WTC11 (cell line): ENCODE measurements around the gene RIPPLY3. TPM values are rescaled to one million over a fixed set of nuclear protein-coding genes. Genes with fewer than 3 reads are reported as not detected.

Experiments
- ATAC-seq: fragments of 200-7000 bp; cut with Tn5 transposase; 2 replicates; pipeline ENCODE4 v1.10.0; 2021; ENCODE audit warnings: mild to moderate bottlenecking, moderate library complexity
- CTCF ChIA-PET: fragments of 300-600 bp; sonication (Branson Sonifier 250); formaldehyde crosslinking; loops from one replicate; lab custom pipeline; 2021; ENCODE audit warnings: antibody characterized with exemption; lab: Charles Lee
- POLR2A ChIA-PET: fragments of 350-600 bp; sonication (Branson Sonifier 250); formaldehyde crosslinking; loops from one replicate; lab custom pipeline; 2021; ENCODE audit warnings: antibody characterized with exemption; lab: Charles Lee
- DNase-seq: peaks from one replicate; pipeline ENCODE4 v3.0.0; 2021; ENCODE audit warnings: low spot score
- H3K27ac Mint-ChIP-seq: 2 replicates; pipeline ENCODE4 v1.8.0; 2021; ENCODE audit warnings: mixed read lengths
- H3K27me3 Mint-ChIP-seq: 2 replicates; pipeline ENCODE4 v1.8.0; 2021; ENCODE audit warnings: low read depth, mild to moderate bottlenecking, moderate library complexity, mixed read lengths
- H3K36me3 Mint-ChIP-seq: 2 replicates; pipeline ENCODE4 v1.8.0; 2021; ENCODE audit warnings: mixed read lengths
- H3K4me1 Mint-ChIP-seq: 2 replicates; pipeline ENCODE4 v1.8.0; 2022; ENCODE audit warnings: mixed read lengths
- H3K4me3 Mint-ChIP-seq: 2 replicates; pipeline ENCODE4 v1.8.0; 2021; ENCODE audit warnings: mild to moderate bottlenecking, moderate library complexity, mixed read lengths
- H3K9me3 Mint-ChIP-seq: 2 replicates; pipeline ENCODE4 v1.8.0; 2021; ENCODE audit warnings: mixed read lengths
- GRHL2 ChIP-seq: fragments of 250-450 bp; sonication (Bioruptor Pico); IDR thresholded peaks from 2 replicates; pipeline ENCODE4 v1.8.0; 2022; ENCODE audit warnings: mild to moderate bottlenecking, moderate library complexity; ENCODE audit not compliant: insufficient replicate concordance, severe bottlenecking
- NR2C2 ChIP-seq: sonication (generic); formaldehyde crosslinking; IDR thresholded peaks from 2 replicates; pipeline ENCODE4 v1.8.0; 2022; ENCODE audit warnings: mild to moderate bottlenecking, missing genetic modification reagents
- SMAD4 ChIP-seq: sonication (generic); formaldehyde crosslinking; IDR thresholded peaks from 2 replicates; pipeline ENCODE4 v1.8.0; 2022; ENCODE audit warnings: mild to moderate bottlenecking, missing genetic modification reagents
- SP1 ChIP-seq: sonication (generic); formaldehyde crosslinking; conservative IDR thresholded peaks from 2 replicates; pipeline ENCODE4 v1.8.1; 2022; ENCODE audit warnings: missing genetic modification reagents
- TEAD1 ChIP-seq: sonication (generic); formaldehyde crosslinking; IDR thresholded peaks from 2 replicates; pipeline ENCODE4 v1.8.0; 2022; ENCODE audit warnings: mild to moderate bottlenecking, missing genetic modification reagents
- ZNF121 ChIP-seq: sonication (generic); formaldehyde crosslinking; IDR thresholded peaks from 2 replicates; pipeline ENCODE4 v1.8.0; 2023; ENCODE audit warnings: missing genetic modification reagents
- ZNF317 ChIP-seq: sonication (generic); formaldehyde crosslinking; IDR thresholded peaks from 2 replicates; pipeline ENCODE4 v1.8.1; 2023; ENCODE audit warnings: low read depth, mild to moderate bottlenecking, moderate library complexity, missing genetic modification reagents, borderline replicate concordance
- total RNA-seq: library from RNA; stranded (reverse); gene quantifications from 3 replicates; pipeline ENCODE4 v1.2.3, GENCODE V29; 2021
- TF ChIP-seq, protein P1 (sequence below): sonication (generic); formaldehyde crosslinking; IDR thresholded peaks from 2 replicates; pipeline ENCODE4 v1.8.1; 2022; ENCODE audit warnings: low read depth, missing genetic modification reagents, borderline replicate concordance
- TF ChIP-seq, protein P2 (sequence below): sonication (generic); formaldehyde crosslinking; IDR thresholded peaks from 2 replicates; pipeline ENCODE4 v1.8.1; 2023; ENCODE audit warnings: mild to moderate bottlenecking, missing genetic modification reagents, borderline replicate concordance
- TF ChIP-seq, protein P3 (sequence below): fragments of 250-450 bp; sonication (Bioruptor Pico); IDR thresholded peaks from 2 replicates; pipeline ENCODE4 v2.1.2; 2022; ENCODE audit warnings: mild to moderate bottlenecking, moderate library complexity
- TF ChIP-seq, protein P4 (sequence below): sonication (generic); formaldehyde crosslinking; IDR thresholded peaks from 2 replicates; pipeline ENCODE4 v1.8.0; 2022; ENCODE audit warnings: mild to moderate bottlenecking, missing genetic modification reagents
- TF ChIP-seq, protein P5 (sequence below): fragments of 250-450 bp; sonication (Bioruptor Pico); IDR thresholded peaks from 2 replicates; pipeline ENCODE4 v1.9.0; 2021; ENCODE audit warnings: moderate library complexity, mild to moderate bottlenecking, inconsistent platforms, borderline replicate concordance

Gene RIPPLY3
- total RNA-seq, 1 experiment from 2014 or later, result 3.5 TPM

DNA sequence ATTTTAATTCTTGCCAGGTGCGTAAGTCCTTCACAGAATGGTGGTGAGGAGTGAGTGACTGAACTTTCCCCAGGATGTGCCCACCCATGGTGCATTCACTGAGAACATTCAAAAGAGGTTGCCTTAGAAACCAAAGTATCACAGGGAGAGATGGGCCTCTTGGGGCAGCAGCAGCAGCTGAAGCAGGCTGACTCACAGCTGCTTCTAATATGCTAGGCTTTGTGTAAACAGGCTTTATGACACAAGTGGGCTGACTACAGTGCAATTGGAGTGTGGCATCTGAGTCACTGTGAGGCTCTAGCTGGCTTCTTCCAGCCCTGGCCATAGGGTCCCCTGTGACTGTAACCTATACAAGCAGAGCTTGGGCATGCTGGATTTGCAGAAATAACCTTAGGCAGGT lies 53.8 kb downstream of the RIPPLY3 start (continued):
- TF ChIP-seq, protein P1, sequence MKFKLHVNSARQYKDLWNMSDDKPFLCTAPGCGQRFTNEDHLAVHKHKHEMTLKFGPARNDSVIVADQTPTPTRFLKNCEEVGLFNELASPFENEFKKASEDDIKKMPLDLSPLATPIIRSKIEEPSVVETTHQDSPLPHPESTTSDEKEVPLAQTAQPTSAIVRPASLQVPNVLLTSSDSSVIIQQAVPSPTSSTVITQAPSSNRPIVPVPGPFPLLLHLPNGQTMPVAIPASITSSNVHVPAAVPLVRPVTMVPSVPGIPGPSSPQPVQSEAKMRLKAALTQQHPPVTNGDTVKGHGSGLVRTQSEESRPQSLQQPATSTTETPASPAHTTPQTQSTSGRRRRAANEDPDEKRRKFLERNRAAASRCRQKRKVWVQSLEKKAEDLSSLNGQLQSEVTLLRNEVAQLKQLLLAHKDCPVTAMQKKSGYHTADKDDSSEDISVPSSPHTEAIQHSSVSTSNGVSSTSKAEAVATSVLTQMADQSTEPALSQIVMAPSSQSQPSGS (CRISPR knock-in tag), result no peak
- TF ChIP-seq SP1 (CRISPR knock-in tag) (no peak), TEAD1 (CRISPR knock-in tag) (no peak), ZNF317 (CRISPR knock-in tag) (no peak), ZNF121 (no peak), SMAD4 (CRISPR knock-in tag) (no peak), NR2C2 (CRISPR knock-in tag) (no peak)
- TF ChIP-seq, protein P2, sequence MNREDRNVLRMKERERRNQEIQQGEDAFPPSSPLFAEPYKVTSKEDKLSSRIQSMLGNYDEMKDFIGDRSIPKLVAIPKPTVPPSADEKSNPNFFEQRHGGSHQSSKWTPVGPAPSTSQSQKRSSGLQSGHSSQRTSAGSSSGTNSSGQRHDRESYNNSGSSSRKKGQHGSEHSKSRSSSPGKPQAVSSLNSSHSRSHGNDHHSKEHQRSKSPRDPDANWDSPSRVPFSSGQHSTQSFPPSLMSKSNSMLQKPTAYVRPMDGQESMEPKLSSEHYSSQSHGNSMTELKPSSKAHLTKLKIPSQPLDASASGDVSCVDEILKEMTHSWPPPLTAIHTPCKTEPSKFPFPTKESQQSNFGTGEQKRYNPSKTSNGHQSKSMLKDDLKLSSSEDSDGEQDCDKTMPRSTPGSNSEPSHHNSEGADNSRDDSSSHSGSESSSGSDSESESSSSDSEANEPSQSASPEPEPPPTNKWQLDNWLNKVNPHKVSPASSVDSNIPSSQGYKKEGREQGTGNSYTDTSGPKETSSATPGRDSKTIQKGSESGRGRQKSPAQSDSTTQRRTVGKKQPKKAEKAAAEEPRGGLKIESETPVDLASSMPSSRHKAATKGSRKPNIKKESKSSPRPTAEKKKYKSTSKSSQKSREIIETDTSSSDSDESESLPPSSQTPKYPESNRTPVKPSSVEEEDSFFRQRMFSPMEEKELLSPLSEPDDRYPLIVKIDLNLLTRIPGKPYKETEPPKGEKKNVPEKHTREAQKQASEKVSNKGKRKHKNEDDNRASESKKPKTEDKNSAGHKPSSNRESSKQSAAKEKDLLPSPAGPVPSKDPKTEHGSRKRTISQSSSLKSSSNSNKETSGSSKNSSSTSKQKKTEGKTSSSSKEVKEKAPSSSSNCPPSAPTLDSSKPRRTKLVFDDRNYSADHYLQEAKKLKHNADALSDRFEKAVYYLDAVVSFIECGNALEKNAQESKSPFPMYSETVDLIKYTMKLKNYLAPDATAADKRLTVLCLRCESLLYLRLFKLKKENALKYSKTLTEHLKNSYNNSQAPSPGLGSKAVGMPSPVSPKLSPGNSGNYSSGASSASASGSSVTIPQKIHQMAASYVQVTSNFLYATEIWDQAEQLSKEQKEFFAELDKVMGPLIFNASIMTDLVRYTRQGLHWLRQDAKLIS (CRISPR knock-in tag), result no peak
- TF ChIP-seq, protein P3, sequence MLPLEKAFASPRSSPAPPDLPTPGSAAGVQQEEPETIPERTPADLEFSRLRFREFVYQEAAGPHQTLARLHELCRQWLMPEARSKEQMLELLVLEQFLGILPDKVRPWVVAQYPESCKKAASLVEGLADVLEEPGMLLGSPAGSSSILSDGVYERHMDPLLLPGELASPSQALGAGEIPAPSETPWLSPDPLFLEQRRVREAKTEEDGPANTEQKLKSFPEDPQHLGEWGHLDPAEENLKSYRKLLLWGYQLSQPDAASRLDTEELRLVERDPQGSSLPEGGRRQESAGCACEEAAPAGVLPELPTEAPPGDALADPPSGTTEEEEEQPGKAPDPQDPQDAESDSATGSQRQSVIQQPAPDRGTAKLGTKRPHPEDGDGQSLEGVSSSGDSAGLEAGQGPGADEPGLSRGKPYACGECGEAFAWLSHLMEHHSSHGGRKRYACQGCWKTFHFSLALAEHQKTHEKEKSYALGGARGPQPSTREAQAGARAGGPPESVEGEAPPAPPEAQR (CRISPR knock-in tag), result no peak
- TF ChIP-seq, protein P4, sequence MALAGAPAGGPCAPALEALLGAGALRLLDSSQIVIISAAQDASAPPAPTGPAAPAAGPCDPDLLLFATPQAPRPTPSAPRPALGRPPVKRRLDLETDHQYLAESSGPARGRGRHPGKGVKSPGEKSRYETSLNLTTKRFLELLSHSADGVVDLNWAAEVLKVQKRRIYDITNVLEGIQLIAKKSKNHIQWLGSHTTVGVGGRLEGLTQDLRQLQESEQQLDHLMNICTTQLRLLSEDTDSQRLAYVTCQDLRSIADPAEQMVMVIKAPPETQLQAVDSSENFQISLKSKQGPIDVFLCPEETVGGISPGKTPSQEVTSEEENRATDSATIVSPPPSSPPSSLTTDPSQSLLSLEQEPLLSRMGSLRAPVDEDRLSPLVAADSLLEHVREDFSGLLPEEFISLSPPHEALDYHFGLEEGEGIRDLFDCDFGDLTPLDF, result no peak
- TF ChIP-seq, all 79 proteins: peak for 0

DNA sequence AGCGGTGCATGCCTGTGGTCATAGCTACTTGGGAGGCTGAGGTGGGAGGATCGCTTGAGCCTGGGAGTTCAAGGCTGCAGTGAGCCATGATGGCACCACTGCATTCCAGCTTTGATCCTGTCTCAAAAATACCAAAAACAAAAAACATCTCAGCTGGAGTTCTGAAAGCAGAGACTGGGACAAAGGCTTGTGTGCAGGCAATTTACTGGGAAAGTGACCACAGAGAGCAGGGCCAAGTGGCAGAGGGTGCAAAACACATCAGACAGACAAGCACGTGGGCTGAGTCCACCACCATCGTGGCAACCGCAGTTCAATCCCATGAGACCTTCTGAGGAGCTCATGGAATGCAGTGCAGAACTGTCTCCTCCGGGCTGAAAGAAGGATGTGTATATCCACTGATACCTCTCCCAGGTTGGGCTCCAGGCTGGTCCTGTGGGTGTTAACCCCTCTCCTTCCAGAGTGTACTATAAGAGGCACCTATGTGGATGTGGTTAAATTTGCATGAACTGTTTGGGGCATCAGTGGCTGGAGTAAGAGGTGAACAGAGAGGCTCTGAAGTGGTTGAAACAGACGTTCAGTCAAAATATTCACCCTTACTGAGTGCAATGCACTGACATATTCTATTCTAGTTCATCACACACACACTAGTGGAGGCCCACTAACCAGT lies 55.6 kb downstream of the RIPPLY3 start:
- TF ChIP-seq GRHL2 (CRISPR knock-in tag), result no peak
- TF ChIP-seq, protein P5, sequence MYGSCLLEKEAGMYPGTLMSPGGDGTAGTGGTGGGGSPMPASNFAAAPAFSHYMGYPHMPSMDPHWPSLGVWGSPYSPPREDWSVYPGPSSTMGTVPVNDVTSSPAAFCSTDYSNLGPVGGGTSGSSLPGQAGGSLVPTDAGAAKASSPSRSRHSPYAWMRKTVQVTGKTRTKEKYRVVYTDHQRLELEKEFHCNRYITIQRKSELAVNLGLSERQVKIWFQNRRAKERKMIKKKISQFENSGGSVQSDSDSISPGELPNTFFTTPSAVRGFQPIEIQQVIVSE (CRISPR knock-in tag), result no peak
- TF ChIP-seq, protein P1 (CRISPR knock-in tag), result no peak
- Mint-ChIP-seq H3K27ac (no peak overlapping the region), H3K4me3 (no peak overlapping the region), H3K27me3 (peaks cover 2% of the 10 kb centered on the region; the same call in 1 of the 2 replicates), H3K9me3 (peaks cover 1% of the 10 kb centered on the region; the same call in 1 of the 2 replicates), H3K4me1 (peaks cover 34% of the 10 kb centered on the region), H3K36me3 (peaks cover 3% of the 10 kb centered on the region; the same call in 1 of the 2 replicates)
- no peak for DNase-seq
- ChIA-PET POLR2A (no interaction called here), CTCF (interaction anchor here (0.6 to 2.0 kb wide), 3 partner anchors 72 to 398 kb away, joined by 3 to 5 read pairs (median 3); no protein-coding TSS in a partner anchor)
- no peak for ATAC-seq
